RWPE1 (cell line): Measurements from ENCODE around the gene BPHL.
"Not testable (repeated sequence)": the region's sequence is repeated elsewhere in the genome, so short reads cannot be mapped to it uniquely, and the experiment has no call there.

ENCODE experiments used
- CTCF ChIA-PET: fragments of 350-600 bp; sonication (Branson Sonifier 250); formaldehyde crosslinking; extraction: SDS; loops from one replicate; lab custom pipeline; 2021; lab: Yijun Ruan, JAX
- POLR2A ChIA-PET: fragments of 400-600 bp; formaldehyde crosslinking; extraction: SDS; loops from one replicate; lab custom pipeline; 2020; ENCODE audit warnings: antibody characterized with exemption; ENCODE audit not compliant: low non-redundant PET; lab: Yijun Ruan, JAX
- DNase-seq: peaks from one replicate; pipeline ENCODE4 v3.0.0; 2012; ENCODE audit warnings: low spot score
- H3K27ac ChIP-seq: fragments of 450-650 bp; 2 replicates; pipeline ENCODE4 v1.5.1; 2017
- TF ChIP-seq, protein P1 (sequence below): fragments of 450-650 bp; conservative IDR thresholded peaks from 2 replicates; pipeline ENCODE4 v1.5.1; 2017; ENCODE audit warnings: low read depth, mild to moderate bottlenecking

The BPHL gene

DNA sequence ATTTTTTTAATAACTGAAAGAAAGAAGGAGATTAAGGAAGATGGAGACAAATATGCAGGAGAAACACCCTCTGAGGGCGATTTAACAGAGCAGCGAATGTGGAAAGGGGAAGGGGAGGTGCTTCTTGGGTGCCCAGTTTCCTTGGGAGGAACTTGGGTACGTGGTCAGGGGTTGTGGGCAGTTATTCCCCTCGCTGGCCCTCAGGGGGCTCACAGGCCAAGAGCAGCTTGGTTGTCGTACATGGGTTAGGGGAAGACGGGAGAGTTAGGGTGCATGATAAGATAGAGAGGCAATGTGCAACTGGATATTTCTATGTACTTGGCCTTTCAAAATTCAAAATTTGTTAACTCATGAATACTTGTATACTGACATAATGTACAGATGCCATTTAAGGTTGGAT is 45.9 kb downstream of the BPHL start:
- no peak overlapping the region for H3K27ac ChIP-seq
- POLR2A ChIA-PET: no interaction called here

DNA sequence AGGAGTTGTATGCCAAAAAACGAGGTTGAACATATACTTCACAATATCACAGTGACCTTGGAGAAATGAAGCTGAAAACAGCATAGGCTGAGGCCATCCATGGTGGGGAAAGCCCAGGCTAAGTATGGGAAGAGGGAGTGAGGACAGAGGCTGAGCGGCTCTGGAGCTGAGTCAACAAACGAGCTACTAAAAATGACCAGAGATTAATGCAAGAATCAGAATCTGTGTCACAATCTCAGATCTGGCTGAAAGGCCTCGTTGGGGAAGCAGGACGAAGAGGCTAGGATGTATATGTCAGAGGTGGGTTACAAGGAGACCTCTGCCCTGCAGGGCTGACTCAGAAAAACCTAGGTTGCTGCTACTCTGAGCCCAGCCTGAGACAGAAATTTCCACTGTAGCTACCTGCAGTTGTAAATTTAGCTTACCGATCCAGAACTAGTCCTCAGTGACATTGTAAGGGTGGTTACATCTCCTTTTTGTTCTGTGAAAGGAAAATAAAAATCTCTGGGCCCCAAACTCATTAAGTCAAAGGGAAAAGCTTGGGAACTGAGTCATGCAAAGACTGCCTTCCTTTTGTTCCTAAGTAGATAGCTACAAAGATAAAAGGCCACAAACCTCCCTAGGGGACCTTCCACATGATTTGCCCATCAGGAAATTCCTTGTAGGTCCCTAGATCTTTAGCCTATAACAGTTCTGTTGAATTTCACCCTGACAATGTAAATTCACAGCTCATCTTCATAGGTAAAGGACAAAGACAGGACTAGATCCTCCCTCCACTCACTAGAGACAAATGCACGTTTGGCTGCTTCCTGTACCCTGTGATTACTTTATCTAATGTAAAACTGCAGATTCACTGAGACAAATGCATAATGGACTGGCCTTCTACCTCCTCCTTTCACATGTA is 47.4 kb downstream of the BPHL start:
- ChIA-PET CTCF (interaction anchor here (0.5 to 1.4 kb wide), 3 partner anchors 86 to 170 kb away, joined by 3 to 4 read pairs (median 3); no protein-coding TSS in a partner anchor), POLR2A (no interaction called here)
- TF ChIP-seq, protein P1, sequence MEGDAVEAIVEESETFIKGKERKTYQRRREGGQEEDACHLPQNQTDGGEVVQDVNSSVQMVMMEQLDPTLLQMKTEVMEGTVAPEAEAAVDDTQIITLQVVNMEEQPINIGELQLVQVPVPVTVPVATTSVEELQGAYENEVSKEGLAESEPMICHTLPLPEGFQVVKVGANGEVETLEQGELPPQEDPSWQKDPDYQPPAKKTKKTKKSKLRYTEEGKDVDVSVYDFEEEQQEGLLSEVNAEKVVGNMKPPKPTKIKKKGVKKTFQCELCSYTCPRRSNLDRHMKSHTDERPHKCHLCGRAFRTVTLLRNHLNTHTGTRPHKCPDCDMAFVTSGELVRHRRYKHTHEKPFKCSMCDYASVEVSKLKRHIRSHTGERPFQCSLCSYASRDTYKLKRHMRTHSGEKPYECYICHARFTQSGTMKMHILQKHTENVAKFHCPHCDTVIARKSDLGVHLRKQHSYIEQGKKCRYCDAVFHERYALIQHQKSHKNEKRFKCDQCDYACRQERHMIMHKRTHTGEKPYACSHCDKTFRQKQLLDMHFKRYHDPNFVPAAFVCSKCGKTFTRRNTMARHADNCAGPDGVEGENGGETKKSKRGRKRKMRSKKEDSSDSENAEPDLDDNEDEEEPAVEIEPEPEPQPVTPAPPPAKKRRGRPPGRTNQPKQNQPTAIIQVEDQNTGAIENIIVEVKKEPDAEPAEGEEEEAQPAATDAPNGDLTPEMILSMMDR: no peak
- no peak overlapping the region for H3K27ac ChIP-seq
- no peak for DNase-seq

More for the DNA sequence above, 45.9 kb downstream of the BPHL start:
- CTCF ChIA-PET: no interaction called here
- TF ChIP-seq, protein P1: no peak
- no peak for DNase-seq

DNA sequence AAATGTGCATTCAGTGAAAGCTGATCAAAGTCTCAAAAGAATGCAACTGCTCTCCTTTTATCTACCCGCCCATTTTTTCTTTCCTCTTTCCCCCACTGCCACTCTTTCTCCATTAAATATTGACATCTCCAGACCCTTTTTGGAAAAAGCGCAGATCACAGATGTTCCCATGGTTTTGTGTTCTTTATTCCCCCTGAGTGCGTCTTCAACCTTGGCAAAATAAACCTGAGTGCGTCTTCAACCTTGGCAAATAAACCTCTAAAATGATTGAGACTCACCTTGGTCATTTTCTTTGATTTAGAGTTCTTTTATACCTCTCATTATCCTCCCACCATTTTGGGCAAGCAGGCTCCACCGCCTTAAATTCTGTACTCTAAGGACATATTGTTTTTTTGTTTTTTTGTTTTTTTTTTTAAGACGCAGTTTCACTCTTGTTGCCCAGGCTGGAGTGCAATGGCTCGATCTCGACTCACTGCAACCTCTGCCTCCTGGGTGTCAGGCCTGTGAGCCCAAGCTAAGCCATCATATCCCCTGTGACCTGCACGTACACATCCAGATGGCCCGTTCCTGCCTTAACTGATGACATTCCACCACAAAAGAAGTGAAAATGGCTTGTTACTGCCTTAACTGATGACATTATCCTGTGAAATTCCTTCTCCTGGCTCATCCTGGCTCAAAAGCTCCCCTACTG is 48.2 kb downstream of the BPHL start:
- CTCF ChIA-PET: interaction anchor here (1.4 kb wide), 1 partner anchor 85 kb away, joined by 4 read pairs; no protein-coding TSS in a partner anchor
- POLR2A ChIA-PET, DNase-seq, H3K27ac ChIP-seq: not testable (repeated sequence)

DNA sequence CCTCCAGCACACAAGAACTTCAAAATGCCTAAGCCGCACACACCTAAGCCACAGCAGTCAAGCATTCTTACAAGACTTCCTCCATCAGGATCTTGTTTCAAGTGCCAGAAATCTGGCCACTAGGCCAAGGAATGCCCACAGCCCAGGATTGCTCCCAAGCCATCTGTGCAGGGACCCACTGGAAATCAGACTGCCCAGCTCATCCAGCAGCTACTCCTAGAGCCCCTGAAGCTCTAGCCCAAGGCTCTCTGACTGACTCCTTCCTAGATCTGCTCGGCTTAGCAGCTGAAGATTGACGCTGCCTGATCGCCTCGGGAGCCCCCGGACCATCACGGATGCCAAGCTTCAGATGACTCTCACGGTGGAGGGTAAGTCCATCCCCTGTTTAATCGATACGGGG is 49.5 kb downstream of the BPHL start:
- H3K27ac ChIP-seq, POLR2A ChIA-PET: not testable (repeated sequence)

DNA sequence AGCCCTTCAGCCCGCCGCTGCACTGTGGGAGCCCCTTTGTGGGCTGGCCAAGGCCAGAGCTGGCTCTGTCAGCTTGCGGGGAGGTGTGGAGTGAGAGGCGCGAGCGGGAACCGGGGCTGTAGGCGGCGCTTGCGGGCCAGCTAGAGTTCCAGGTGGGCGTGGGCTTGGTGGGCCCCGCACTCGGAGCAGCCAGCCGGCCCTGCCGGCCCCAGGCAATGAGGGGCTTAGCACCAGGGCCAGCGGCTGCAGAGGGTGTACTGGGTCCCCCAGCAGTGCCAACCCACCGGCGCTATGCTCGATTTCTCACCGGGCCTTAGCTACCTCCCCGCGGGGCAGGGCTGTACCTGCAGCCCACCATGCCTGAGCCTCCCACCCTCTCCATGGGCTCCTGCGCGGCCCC is 52.2 kb downstream of the BPHL start:
- POLR2A ChIA-PET, DNase-seq, H3K27ac ChIP-seq, CTCF ChIA-PET: not testable (repeated sequence)

More for the DNA sequence above, 49.5 kb downstream of the BPHL start:
- DNase-seq, CTCF ChIA-PET: not testable (repeated sequence)

DNA sequence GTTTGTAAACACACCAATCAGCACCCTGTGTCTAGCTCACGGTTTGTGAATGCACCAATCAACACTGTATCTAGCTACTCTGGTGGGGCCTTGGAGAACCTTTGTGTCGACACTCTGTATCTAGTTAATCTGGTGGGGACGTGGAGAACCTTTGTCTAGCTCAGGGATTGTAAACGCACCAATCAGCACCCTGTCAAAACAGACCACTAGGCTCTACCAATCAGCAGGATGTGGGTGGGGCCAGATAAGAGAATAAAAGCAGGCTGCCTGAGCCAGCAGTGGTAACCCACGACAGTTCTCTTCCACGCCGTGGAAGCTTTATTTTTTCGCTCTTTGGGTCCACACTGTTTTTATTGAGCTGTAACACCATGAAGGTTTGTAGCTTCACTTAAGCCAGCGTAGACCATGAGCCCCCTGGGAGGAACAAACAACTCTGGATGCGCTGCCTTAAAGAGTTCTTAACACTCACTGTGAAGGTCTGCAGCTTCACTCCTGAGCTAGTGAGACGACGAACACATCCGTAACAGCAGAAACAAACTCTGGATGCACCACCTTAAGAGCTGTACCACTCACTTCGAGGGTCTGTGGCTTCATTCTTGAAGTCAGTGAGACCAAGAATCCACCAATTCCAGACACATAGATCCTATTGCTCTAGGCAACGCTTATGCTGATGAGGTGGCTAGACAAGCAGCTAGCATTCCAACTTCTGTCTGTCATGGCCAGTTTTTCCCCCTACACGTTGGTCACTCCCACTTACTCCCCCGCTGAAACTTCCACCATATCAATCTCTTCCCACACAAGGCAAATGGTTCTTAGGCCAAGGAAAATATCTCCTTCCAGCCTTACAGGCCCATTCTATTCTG is 53.0 kb downstream of the BPHL start:
- H3K27ac ChIP-seq, POLR2A ChIA-PET, DNase-seq: not testable (repeated sequence)
- CTCF ChIA-PET: interaction anchor here (0.7 kb wide), 1 partner anchor 80 kb away, joined by 3 read pairs; no protein-coding TSS in a partner anchor

DNA sequence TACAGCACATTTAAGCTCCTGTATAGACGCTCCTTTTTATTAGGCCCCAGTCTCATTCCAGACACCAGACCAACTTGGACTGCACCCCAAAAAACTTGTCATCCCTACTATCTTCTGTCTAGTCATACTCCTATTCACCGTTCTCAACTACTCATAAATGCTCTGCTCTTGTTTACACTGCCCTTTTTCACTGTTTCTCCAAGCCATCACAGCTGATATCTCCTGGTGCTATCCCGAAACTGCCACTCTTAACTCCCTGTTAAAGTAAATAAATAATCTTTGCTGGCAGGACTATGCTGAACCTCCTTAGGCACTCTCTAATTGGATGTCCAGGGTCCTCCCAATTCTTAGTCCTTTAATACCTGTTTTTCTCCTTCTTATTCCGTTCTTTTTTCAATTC is 54.3 kb downstream of the BPHL start:
- H3K27ac ChIP-seq, DNase-seq, POLR2A ChIA-PET, CTCF ChIA-PET: not testable (repeated sequence)

DNA sequence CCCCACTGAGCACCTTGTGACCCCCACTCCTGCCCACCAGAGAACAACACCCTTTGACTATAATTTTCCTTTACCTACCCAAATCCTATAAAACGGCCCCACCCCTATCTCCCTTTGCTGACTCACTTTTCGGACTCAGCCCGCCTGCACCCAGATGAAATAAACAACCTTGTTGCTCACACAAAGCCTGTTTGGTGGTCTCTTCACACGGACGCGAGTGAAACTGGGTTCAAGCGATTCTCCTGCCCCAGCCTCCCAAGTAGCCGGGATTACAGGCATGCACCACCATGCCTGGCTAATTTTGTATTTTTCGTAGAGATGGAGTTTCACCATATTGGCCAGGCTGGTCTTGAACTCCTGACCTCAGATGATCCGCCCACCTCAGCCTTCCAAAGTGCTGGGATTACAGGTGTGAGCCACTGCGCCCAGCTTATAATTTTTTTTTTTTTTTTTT is 55.2 kb downstream of the BPHL start:
- CTCF ChIA-PET: not testable (repeated sequence)

DNA sequence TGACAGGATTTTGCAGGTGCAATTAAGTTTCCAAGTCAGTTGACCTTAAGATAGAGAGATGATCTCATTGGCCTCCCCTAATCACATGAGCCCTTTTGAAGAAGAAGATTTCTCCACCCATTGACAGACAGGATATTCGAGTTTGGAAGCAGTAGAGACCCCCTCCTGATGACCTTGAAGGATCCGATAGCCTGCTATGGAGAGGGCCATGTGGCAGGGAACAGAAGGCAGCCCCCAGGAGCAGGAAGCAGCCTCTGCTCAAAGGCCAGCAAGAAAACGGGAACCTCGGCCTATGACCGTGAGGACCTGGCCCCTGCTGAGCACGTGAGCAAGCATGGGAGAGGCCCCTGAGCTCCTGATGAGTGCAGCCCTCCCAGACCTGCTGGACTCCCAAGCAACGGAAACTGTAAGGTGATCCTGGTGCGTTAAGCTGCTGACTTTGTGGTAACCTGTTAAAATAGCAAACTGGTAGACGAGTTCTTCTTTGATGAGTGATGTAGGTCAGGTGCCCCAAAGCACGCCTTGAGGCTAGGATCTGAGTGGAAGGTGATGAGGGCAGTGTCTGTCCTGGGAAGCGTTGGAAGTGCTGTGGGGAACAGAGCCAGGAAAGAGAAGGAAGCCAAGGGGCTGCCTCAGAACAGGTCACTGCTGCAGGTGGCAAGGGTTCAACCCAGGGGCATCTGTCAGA is 57.3 kb downstream of the BPHL start:
- DNase-seq: no peak
- ChIA-PET POLR2A (no interaction called here), CTCF (no interaction called here)
- no peak overlapping the region for H3K27ac ChIP-seq
- TF ChIP-seq, protein P1: no peak

More for the DNA sequence above, 55.2 kb downstream of the BPHL start:
- DNase-seq, H3K27ac ChIP-seq, POLR2A ChIA-PET: not testable (repeated sequence)
